HG03064 (cell line): ENCODE measurements around the gene STARD3.

ENCODE experiments used
- ATAC-seq: cut with Tn5 transposase; IDR thresholded peaks from one replicate; pipeline ENCODE4 v1.9.1; 2021; ENCODE audit warnings: low read depth; ENCODE audit not compliant: unreplicated experiment

STARD3 gene

GRCh38 chr17:39603304-39604016 lies 33.5 kb upstream of the STARD3 start:
- no peak for ATAC-seq

DNA sequence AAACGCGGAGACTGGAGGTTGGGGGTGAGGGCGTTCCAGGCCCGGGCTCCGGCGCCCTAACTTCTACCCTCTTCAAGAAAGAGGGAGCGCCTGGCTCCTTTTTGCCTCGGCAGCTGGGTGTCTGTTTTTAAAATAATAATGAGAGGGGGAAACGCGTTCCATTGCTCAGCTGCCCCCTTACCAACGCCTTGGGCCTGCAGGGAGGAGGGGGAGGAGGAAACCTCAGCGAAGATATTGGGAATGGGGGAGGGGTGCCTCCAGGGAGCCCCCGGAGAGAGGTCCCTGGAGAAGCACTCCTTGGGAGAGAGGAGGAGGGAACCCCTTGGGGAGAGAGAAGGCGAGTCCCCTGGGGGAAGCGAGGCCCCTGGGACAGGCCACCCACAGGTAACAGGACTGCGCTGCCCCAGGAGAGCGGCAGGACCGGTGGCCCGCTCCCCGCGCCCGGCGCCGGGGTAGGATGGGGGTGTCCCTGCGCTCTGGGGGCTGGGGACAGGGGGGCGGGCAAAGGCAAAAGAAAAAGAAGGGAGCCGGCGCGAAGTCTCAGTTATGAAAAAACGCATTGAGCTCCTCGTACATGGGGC lies 31.9 kb upstream of the STARD3 start:
- no peak for ATAC-seq

DNA sequence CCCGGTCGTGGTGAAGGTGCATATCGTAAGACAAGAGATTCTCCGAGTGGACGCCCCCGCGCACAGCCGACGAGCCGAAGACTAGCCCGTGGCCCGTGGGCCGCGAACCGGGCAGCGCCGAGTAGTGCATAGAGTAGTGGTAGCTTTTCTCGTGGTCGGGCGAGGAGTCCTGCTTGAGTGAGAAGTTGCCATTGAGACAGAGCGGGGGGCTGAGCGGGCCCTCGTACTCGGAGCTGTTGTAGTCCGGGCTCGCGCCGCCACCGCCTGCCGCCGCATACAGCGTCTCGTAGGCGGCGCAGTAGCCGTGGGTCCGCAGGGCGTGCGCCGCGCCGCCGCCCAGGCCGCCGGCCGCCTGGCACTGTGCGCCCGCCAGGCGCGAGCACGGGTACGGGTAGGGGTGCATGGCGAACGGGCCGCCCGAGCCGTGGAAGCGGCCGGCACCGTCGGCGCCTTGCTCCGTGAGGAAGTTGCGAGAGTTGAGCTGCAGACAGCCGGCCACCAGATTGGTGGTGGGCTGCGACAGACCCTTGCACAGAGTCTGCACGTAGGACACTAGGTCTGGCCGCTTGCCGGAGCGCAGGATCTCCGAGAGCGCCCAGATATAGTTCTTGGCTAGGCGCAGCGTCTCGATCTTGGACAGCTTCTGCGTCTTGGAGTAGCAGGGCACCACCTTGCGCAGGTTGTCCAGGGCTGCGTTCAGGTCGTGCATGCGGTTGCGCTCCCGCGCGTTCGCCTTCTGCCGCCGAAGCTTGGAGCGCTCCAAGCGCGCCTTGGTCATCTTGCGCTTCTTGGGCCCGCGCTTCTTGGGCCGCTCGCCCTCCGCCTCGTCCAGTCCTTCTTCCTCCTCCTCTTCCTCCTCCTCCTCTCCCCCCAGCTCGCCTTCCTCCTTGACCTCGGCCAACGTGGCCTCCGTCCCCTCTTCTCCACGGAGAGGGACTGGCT lies 31.2 kb upstream of the STARD3 start:
- ATAC-seq: no peak

GRCh38 chr17:39606434-39607056 lies 30.4 kb upstream of the STARD3 start:
- ATAC-seq: no peak

DNA sequence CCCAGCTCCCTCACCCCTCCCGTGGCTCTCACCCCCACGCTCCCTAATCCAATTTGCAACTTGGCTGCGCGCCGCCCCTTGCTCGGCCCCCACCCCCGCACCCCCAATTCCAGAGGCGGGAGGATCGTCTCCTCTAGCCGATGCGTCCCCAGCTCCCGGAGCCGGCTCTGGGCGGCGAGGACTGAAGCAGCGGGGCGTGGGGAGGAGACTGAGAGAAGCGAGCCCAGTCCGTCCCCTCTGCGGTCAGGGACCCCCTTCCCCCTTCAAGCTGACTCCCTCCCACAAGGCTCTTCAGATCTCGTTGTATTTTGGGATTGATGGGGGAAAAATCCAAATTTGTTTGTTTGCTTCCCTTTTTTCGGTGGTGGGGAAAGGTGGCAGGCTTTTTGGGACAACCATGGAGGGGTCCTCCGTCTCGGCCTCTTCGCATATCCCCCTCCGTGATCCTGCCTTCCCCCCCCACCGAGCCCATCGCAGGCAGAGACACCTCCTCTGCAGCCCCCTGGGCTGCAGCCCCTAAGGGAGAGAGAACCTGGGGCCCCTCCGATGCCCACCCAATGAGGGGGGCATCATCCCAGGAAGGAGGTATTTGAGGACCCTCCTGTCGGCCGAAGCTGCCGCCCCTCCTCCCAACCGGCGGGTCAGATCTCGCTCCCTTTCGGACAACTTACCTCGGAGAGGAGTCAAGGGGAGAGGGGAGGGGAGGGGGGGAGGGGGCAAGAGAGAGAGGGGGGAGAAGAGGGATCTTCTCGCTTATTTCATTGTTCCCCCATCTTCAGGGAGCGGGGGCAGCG lies 29.7 kb upstream of the STARD3 start:
- ATAC-seq: no peak

- no peak for ATAC-seq
These were observed 29.2 kb upstream of the STARD3 start, which contains the start of gene NEUROD2 for GRCh38 chr17:39607851-39608130. Gene NEUROD2 (minus strand): TSS chr17:39607920. CDS start chr17:39606599, 1,321 bp downstream.

- no peak for ATAC-seq
These were observed 28.6 kb upstream of the STARD3 start for GRCh38 chr17:39608142-39608981.

DNA sequence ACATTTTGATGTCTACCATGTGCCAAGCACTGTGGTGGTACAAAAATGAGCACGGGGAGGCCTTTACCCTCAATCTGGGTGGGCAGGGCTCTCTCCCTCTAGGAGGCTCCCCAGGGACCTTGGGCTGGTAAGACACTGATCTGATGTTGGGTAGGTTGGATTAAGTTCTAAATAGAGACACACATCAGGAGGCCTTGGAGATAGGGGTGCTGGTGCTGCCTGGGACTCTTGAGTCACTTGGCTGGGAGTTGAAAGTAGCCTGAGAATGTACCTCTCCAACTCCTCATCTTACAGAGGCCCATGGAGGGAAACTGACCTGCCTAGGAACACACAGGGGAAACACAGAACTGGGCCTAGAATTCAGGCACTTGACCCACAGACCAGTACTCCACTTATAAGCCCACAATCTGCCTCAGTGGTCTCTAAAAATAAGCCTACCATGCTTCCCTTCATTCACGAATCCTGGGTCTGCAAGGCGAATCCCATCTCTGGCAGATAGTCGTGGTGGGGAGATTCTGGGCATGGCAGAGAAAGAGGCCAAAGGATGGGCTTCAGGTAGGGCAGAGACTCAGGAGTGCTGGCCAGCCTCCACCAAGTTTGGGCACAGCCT lies 27.4 kb upstream of the STARD3 start:
- no peak for ATAC-seq

DNA sequence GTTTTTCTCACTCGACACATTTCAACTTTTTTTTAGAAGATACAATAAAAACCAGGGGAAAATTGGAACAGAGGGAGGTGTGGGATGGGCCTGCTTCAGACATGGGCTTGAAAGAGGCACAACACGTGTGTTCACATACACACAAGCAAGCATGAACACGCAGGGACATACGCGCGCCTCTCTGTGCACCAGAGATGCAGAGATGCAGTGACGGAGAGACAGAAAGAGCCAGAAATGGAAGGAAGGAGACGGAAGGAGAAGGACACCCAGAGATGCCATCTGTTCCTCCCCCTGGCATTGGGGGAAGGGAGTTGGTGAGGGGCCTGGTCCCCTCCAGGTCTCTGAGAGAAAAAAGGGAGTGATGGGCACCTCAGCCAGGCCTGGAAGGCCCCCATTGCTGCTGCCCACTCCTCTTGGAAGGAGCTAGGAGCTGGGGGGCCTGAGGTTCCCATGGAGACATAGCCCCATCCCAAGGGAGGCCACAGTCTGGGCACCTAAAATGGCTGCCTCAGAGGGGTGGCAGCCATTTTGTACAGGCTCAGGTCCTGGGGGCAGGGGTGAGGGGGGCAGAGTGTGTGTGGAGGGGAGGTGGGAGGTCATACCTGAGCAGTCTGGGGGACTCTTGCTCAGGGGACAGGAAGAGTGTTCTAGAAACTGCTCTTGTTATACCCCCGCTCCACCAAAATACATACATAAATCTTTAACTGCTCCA lies 25.4 kb upstream of the STARD3 start:
- no peak for ATAC-seq

- ATAC-seq: no peak
These were observed 24.6 kb upstream of the STARD3 start for GRCh38 chr17:39612291-39612894.

GRCh38 chr17:39612935-39613464 lies 23.9 kb upstream of the STARD3 start:
- ATAC-seq: no peak

GRCh38 chr17:39614545-39615157 lies 22.3 kb upstream of the STARD3 start:
- ATAC-seq: no peak

DNA sequence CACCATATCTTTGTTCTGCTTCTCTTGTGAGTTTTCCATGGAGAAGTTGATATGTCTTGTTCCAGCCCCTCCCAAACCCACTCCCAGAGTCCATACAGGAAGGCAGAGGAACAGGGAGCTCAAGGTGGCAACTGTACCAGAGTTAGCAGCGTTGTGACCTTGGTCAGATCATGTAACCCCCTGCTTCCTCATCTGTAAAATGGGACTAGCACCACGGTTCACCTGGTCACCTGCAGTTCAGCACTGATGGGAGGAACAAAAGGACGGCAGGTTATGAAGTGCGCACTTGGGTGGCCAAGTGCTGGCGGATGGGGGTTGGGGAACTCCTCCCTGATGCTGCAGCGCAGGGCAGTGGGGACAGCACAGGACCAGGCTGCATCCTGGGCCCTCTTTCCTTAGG lies 21.5 kb upstream of the STARD3 start:
- no peak for ATAC-seq

DNA sequence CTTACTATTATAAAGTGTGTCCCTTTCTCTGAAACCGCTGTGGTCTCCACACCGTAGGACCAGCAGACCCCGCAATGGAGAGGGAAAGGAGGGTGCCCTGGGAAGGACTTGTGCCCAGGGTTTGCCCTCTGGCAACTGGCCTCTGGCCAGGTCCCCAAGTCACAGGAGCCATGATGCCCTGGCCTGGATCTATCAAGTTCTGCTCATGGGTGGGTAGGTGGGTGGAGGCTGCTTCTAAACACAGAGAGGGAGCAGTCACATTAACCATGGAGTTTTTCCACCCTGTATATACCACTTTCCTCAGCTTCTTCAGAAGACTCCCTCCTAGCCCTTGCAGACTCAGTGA lies 19.9 kb upstream of the STARD3 start:
- ATAC-seq: no peak

GRCh38 chr17:39617446-39618245 lies 19.3 kb upstream of the STARD3 start:
- no peak for ATAC-seq

DNA sequence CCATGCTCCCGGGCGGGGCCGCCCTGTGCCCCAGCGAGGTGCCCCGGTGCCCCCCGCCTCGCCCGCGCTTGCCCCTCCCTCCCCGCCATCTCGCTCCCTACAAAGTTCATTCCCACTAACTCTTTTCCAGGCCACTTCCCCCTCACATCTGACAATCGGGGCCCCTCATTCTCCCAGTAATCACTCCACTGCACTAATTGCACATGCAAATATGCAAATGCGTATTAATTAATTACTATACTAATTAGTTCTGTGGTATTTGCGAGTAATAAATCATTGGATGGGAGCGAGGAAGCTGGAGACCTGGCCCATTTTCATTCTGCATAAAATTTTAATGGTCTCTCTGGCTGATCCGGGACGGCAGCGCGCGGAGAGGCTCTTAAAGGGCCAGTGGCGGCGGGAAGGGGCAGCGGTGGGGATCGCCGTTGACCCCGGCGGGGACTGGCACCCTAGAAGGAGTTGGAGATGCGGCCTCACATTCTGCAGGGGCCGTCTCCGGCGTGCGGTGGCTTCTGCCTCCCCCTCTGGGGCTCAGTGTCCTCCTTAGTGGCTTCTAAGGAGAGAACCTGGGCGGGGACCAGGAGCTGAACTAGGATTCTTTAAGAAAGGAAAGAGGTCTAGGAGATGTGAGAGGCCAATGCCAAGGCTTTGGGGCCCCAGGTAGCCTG lies 18.6 kb upstream of the STARD3 start:
- ATAC-seq: no peak
